Stomach (tissue), 4 donors: Measurements from ENCODE around the gene MSI2.

Experiments
- CTCF ChIP-seq, 7 experiments: fragments of 450-650 bp in 4 of 7; fragments of 200-600 bp in 3 of 7; sonication (generic) in 3 of 7; IDR thresholded peaks; one replicate each; pipeline ENCODE4 v1.5.1; 2016 to 2019; ENCODE audit warnings: antibody characterized with exemption in 7 of 7, control low read depth in 2 of 7, mild to moderate bottlenecking in 1 of 7
- POLR2A ChIP-seq, 4 donors: fragments of 450-650 bp; IDR thresholded peaks; one replicate each; pipeline ENCODE4 v1.6.1; 2016; ENCODE audit warnings: antibody characterized with exemption in 4 of 4, control low read depth in 2 of 4, mild to moderate bottlenecking in 1 of 4, moderate library complexity in 1 of 4
- POLR2AphosphoS5 ChIP-seq, 3 donors: sonication (generic); formaldehyde crosslinking; IDR thresholded peaks; one replicate each; pipeline ENCODE4 v1.6.1; 2016; ENCODE audit warnings: antibody characterized with exemption in 3 of 3

GRCh38 chr17:57349541-57350247 is 93.4 kb downstream of the MSI2 start:
- no peak for TF ChIP-seq CTCF (IDR thresholded peaks at IDR 0.05)
- TF ChIP-seq POLR2AphosphoS5 (IDR thresholded peaks at IDR 0.05) = no peak
- no peak for TF ChIP-seq POLR2A (IDR thresholded peaks at IDR 0.05)
